NB4 (cell line): ENCODE results near the gene NYNRIN.

ENCODE experiments used
- POLR2A ChIP-seq: IDR thresholded peaks from 2 replicates; pipeline ENCODE4 v1.6.1; 2011; ENCODE audit warnings: mild to moderate bottlenecking; ENCODE audit not compliant: insufficient read length; ENCODE audit errors: extremely low read depth
- TF ChIP-seq, protein P1 (sequence below): IDR thresholded peaks from one replicate; pipeline ENCODE4 v1.5.1; 2012; ENCODE audit warnings: low read depth, low read length
- TF ChIP-seq, protein P2 (sequence below): IDR thresholded peaks from 2 replicates; pipeline ENCODE4 v1.6.1; 2011; ENCODE audit warnings: low read depth, low read length

- TF ChIP-seq, protein P1, sequence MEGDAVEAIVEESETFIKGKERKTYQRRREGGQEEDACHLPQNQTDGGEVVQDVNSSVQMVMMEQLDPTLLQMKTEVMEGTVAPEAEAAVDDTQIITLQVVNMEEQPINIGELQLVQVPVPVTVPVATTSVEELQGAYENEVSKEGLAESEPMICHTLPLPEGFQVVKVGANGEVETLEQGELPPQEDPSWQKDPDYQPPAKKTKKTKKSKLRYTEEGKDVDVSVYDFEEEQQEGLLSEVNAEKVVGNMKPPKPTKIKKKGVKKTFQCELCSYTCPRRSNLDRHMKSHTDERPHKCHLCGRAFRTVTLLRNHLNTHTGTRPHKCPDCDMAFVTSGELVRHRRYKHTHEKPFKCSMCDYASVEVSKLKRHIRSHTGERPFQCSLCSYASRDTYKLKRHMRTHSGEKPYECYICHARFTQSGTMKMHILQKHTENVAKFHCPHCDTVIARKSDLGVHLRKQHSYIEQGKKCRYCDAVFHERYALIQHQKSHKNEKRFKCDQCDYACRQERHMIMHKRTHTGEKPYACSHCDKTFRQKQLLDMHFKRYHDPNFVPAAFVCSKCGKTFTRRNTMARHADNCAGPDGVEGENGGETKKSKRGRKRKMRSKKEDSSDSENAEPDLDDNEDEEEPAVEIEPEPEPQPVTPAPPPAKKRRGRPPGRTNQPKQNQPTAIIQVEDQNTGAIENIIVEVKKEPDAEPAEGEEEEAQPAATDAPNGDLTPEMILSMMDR: no peak
- TF ChIP-seq, protein P2, sequence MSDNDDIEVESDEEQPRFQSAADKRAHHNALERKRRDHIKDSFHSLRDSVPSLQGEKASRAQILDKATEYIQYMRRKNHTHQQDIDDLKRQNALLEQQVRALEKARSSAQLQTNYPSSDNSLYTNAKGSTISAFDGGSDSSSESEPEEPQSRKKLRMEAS: no peak
- TF ChIP-seq POLR2A: no peak
Observed at GRCh38 chr14:24408764-24409163, 10.0 kb downstream of the NYNRIN start.
